Spleen (tissue), 11 donors: ENCODE measurements around the gene CYBA. TPM values are rescaled to one million over a fixed set of nuclear protein-coding genes. Genes with fewer than 3 reads are reported as not detected.

Experiments
- DNase-seq: peaks from one replicate; pipeline ENCODE4 v3.0.0-alpha.2; 2020
- H3K27ac ChIP-seq, 8 donors: fragments of 200-600 bp; sonication (generic) in 7 of 8; 1 replicate in 4 of 8; 2 replicates in 4 of 8; pipeline versions ENCODE4 v1.5.0 to v1.8.0; 2016 to 2021; ENCODE audit warnings: inconsistent platforms in 4 of 8, mild to moderate bottlenecking in 4 of 8, moderate library complexity in 1 of 8
- H3K27me3 ChIP-seq, 7 donors: fragments of 200-600 bp; sonication (generic) in 6 of 7; replicated peaks in 1 of 7; 1 replicate in 4 of 7; 2 replicates in 3 of 7; pipeline versions ENCODE4 v1.5.0 to v1.8.0; 2016 to 2021; ENCODE audit warnings: inconsistent platforms in 3 of 7, mild to moderate bottlenecking in 1 of 7
- H3K36me3 ChIP-seq, 6 donors: fragments of 200-600 bp; sonication (generic) in 5 of 6; 1 replicate in 4 of 6; 2 replicates in 2 of 6; pipeline versions ENCODE4 v1.5.0 to v1.8.0; 2016 to 2021; ENCODE audit warnings: inconsistent platforms in 2 of 6
- H3K4me1 ChIP-seq, 6 donors: fragments of 200-600 bp; sonication (generic) in 5 of 6; 1 replicate in 3 of 6; 2 replicates in 3 of 6; pipeline versions ENCODE4 v1.5.0 to v1.8.0; 2016 to 2021; ENCODE audit warnings: inconsistent platforms in 3 of 6
- H3K4me3 ChIP-seq, 8 donors: fragments of 200-600 bp; sonication (generic) in 7 of 8; 1 replicate in 4 of 8; 2 replicates in 4 of 8; pipeline versions ENCODE4 v1.5.0 to v1.8.0; 2016 to 2021; ENCODE audit warnings: inconsistent platforms in 4 of 8, mild to moderate bottlenecking in 4 of 8, moderate library complexity in 2 of 8
- H3K9me3 ChIP-seq, 8 donors: fragments of 200-600 bp; sonication (generic) in 7 of 8; 1 replicate in 4 of 8; 2 replicates in 4 of 8; pipeline versions ENCODE4 v1.5.0 to v1.8.0; 2016 to 2021; ENCODE audit warnings: inconsistent platforms in 4 of 8
- POLR2A ChIP-seq, 3 donors: fragments of 450-650 bp; IDR thresholded peaks; one replicate each; pipeline ENCODE4 v1.5.1; 2017; ENCODE audit warnings: antibody characterized with exemption in 3 of 3, mild to moderate bottlenecking in 1 of 3
- POLR2AphosphoS5 ChIP-seq, 3 donors: sonication (generic); formaldehyde crosslinking; IDR thresholded peaks; one replicate each; pipeline ENCODE4 v1.5.1; 2017; ENCODE audit warnings: antibody characterized with exemption in 3 of 3
- WGBS, 5 donors: extraction: QIAGEN DNeasy Blood & Tissue Kit in 3 of 5; methylation state at CpG; one replicate each; pipeline versions ENCODE4 v1.1.5 to v1.1.7; 2013 to 2018; 5-methylcytosine and 5-hydroxymethylcytosine counted together
- intact Hi-C: fragments of 100-400 bp; cut with DNase I; formaldehyde crosslinking; loops from one replicate; pipeline ENCODE4 v1.15.0; 2023; ENCODE audit warnings: low total_unique reads
- polyA plus RNA-seq, 3 donors: library from polyadenylated mRNA; stranded (reverse); fragments of 200-250 nt; gene quantifications; one replicate each; pipeline ENCODE4 v1.2.1, GENCODE V29; 2013
- total RNA-seq, 7 donors: library from RNA; depleted of rRNA in 3 of 7; stranded (reverse); fragments of >200 nt in 3 of 7; fragmentation: NEBNext Ultra II Directional in 4 of 7; extraction: Animal tissue kit (Norgen Biotek cat#: 25700) in 4 of 7; gene quantifications; one replicate each; pipeline versions ENCODE4 v1.1.0 to v1.2.1, GENCODE V29; 2016 to 2021
- TF ChIP-seq, protein P1 (sequence below), 11 experiments: fragments of 200-600 bp in 7 of 11; fragments of 450-650 bp in 4 of 11; sonication (generic) in 4 of 11; IDR thresholded peaks in 8 of 11; conservative IDR thresholded peaks in 3 of 11; 1 replicate in 7 of 11; 2 replicates in 4 of 11; pipeline versions ENCODE4 v1.4.0 to v1.8.0; 2016 to 2021; ENCODE audit warnings: antibody characterized with exemption in 11 of 11, inconsistent platforms in 4 of 11, mild to moderate bottlenecking in 1 of 11
- donor health status: healthy with polysubstance abuse.
- donor health status: DM: no; HTN: no; CAD: no; lungs with moderate emphysema.
- donor health status: DM: no; HTN: no; CAD: no.
- donor health status: Bipolar disorder and iron deficiency.
- donor health status: healthy.
- donor health status: DM: no; HTN: no; CAD: no.
- donor health status: DM: yes; HTN: yes; CAD: no.

CYBA gene
- total and polyA plus RNA-seq, 10 donors = 557 to 925 (median 644) TPM

- peaks cover 30 to 70% (median 57%) of the 10 kb centered on the region in 6 donors for H3K4me1 ChIP-seq
- no peak for TF ChIP-seq POLR2A (IDR thresholded peaks at IDR 0.05)
- peak; percentile 91 to 95 (median 93) for TF ChIP-seq POLR2AphosphoS5 (IDR thresholded peaks at IDR 0.05)
- TF ChIP-seq, protein P1, sequence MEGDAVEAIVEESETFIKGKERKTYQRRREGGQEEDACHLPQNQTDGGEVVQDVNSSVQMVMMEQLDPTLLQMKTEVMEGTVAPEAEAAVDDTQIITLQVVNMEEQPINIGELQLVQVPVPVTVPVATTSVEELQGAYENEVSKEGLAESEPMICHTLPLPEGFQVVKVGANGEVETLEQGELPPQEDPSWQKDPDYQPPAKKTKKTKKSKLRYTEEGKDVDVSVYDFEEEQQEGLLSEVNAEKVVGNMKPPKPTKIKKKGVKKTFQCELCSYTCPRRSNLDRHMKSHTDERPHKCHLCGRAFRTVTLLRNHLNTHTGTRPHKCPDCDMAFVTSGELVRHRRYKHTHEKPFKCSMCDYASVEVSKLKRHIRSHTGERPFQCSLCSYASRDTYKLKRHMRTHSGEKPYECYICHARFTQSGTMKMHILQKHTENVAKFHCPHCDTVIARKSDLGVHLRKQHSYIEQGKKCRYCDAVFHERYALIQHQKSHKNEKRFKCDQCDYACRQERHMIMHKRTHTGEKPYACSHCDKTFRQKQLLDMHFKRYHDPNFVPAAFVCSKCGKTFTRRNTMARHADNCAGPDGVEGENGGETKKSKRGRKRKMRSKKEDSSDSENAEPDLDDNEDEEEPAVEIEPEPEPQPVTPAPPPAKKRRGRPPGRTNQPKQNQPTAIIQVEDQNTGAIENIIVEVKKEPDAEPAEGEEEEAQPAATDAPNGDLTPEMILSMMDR (IDR thresholded peaks at IDR 0.05 in 8 of 11, conservative IDR thresholded peaks at IDR 0.05 in 3 of 11) = peak in 2 of 11 experiments; percentile 1 to 22
- no peaks in the 10 kb centered on the region for H3K9me3 ChIP-seq
- no peaks in the 10 kb centered on the region for H3K27me3 ChIP-seq
- H3K36me3 ChIP-seq = peaks cover 0 to 76% (median 33%) of the 10 kb centered on the region in 6 donors
- peak overlapping the region; percentile 82 to 97 (median 89) for H3K4me3 ChIP-seq
- intact Hi-C loops = loop anchor here (10.0 kb wide), 1 partner anchor 53 kb away; the partner anchor contains the start of genes CTU2 and RNF166
- WGBS, 5 donors = 16 to 26% (median 18%) methylated on average over 21 to 24 of the region's 24 CpGs
- H3K27ac ChIP-seq = peak overlapping the region; percentile 85 to 99 (median 96)
- peak; percentile 98 for DNase-seq
Observed at GRCh38 chr16:88651276-88651988, 579 bp upstream of the CYBA start.

- H3K27me3 ChIP-seq = no peaks in the 10 kb centered on the region
- peak overlapping the region; percentile 85 to 99 (median 96) for H3K27ac ChIP-seq
- peaks cover 30 to 83% (median 61%) of the 10 kb centered on the region in 6 donors for H3K4me1 ChIP-seq
- WGBS, 5 donors = 1 to 19% (median 7%) methylated on average over 23 to 37 of the region's 37 CpGs
- TF ChIP-seq POLR2AphosphoS5 (IDR thresholded peaks at IDR 0.05) = peak in 1 of 3 donors; percentile 13
- TF ChIP-seq, protein P1 (IDR thresholded peaks at IDR 0.05 in 8 of 11, conservative IDR thresholded peaks at IDR 0.05 in 3 of 11) = no peak
- DNase-seq = peak; percentile 95
- H3K36me3 ChIP-seq = peaks cover 0 to 76% (median 35%) of the 10 kb centered on the region in 6 donors
- no peaks in the 10 kb centered on the region for H3K9me3 ChIP-seq
- H3K4me3 ChIP-seq = peak overlapping the region; percentile 82 to 97 (median 89)
- intact Hi-C loops = loop anchor here (10.0 kb wide), 1 partner anchor 55 kb away; the partner anchor contains the start of genes CTU2 and RNF166
Observed at GRCh38 chr16:88649924-88650748, 717 bp downstream of the CYBA start.

DNA sequence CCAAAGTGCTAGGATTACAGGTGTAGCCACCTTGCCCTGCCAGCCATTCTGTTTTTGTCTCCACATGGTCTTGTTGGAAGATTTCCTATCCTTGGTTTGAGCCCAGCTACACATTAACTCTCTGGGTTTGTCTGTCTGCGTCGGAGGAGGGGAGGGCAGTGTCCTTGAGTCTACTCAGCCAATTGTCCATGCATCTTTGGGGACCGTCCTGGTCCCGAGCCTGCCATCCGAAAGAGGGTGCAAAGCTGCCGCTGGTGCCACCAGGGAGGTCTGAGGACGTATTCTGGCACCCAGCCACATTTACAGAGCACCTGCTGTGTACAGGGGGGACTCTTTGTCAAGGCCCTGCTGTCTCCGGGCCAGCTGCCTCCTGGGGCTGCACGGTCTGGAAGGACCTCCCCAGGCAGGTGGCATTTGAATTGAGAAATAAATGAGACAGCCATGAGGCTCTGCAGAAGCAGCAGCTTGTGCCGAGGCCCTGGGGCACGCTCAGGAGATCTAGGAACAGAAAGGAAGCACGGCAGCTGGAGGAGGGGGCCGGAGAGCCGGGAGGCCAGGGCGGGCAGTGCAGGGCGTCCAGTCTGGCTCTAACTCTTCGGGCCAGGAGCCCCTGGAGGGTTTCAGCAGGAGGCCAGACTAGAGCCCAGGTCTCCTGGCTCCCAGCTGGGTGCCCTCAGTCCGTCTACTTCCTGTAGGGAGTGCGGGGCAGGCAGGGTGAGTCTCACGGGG lies 1.5 kb downstream of the CYBA start:
- intact Hi-C loops = no loop called here
- no peaks in the 10 kb centered on the region for H3K27me3 ChIP-seq
- peak overlapping the region; percentile 85 to 99 (median 96) for H3K27ac ChIP-seq
- H3K36me3 ChIP-seq = peaks cover 0 to 76% (median 34%) of the 10 kb centered on the region in 6 donors
- TF ChIP-seq POLR2AphosphoS5 (IDR thresholded peaks at IDR 0.05) = no peak
- no peak for TF ChIP-seq POLR2A (IDR thresholded peaks at IDR 0.05)
- TF ChIP-seq, protein P1 (IDR thresholded peaks at IDR 0.05 in 8 of 11, conservative IDR thresholded peaks at IDR 0.05 in 3 of 11) = no peak
- H3K9me3 ChIP-seq = no peaks in the 10 kb centered on the region
- peak; percentile 79 for DNase-seq
- H3K4me3 ChIP-seq = peak overlapping the region; percentile 82 to 97 (median 89)
- peaks cover 30 to 90% (median 61%) of the 10 kb centered on the region in 6 donors for H3K4me1 ChIP-seq
- WGBS, 5 donors = 63 to 71% (median 65%) methylated on average over 15 to 20 of the region's 20 CpGs
